ENCODE data around the gene TOP1.

The TOP1 gene

DNA sequence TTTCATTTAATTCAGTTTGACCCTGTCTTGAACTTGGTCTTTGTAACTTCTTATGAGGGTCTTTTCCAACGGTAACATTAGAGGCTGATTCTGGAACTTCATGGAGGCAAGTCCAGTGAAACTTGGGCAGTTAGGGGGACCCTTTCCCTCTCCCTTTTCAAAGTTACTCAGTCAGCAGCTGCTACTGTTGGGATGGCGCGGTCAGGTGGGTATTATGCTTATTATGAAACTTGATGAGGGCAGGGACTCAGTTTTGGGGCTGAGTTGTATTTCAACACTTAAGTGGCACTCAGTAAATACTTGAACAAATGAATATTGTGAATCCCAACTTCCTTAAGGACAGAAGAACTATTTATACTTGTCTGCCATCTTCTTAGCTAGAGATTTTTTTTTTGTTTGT is 20.8 kb downstream of the TOP1 start:
- no peak overlapping the region for H3K4me3 ChIP-seq (ENCODE audit: low read depth, low read length)
- no peak for TF ChIP-seq CTCF (IDR thresholded peaks at IDR 0.05; ENCODE audit: control insufficient read depth, extremely low read depth, insufficient read depth)
- DNase-seq (ENCODE audit: low read depth) = no peak

- no peak overlapping the region for H3K4me3 ChIP-seq (ENCODE audit: low read depth, low read length)
- no peak for TF ChIP-seq CTCF (IDR thresholded peaks at IDR 0.05; ENCODE audit: control insufficient read depth, extremely low read depth, insufficient read depth)
- no peak for DNase-seq (ENCODE audit: low read depth)
These were observed 21.9 kb downstream of the TOP1 start for GRCh38 chr20:41050361-41051008.

- no peak overlapping the region for H3K4me3 ChIP-seq (ENCODE audit: low read depth, low read length)
- TF ChIP-seq CTCF (IDR thresholded peaks at IDR 0.05; ENCODE audit: control insufficient read depth, extremely low read depth, insufficient read depth) = no peak
These were observed 22.6 kb downstream of the TOP1 start for GRCh38 chr20:41051009-41051825.

DNA sequence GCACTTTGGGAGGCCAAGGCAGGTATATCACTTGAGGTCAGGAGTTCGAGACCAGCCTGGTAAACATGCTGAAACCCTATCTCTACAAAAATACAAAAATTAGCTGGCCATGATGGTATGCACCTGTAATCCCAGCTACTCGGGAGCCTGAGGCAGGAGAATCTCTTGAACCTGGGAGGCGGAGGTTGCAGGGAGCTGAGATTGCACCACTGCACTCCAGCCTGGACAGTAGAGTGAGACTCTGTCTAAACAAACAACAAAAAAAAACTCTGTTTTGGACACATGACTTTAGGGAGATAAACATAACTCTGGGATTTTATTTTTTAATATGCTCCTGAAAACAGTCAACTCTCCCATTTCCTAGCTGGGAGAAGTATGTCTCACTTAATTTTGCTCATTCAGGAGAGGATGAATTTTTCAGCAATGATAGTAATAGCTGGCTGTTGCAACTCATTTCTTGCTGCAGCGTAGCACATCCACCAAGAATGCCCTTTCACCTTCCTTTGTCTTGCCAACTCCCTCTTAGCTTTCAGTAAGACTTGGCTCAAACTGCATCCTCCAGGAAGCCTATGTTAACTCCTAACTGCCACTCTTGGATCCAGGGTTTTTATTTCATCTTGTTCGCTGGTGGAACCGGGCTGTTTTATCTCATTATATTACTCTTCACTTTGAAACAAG is 24.3 kb downstream of the TOP1 start:
- no peak for TF ChIP-seq CTCF (IDR thresholded peaks at IDR 0.05; ENCODE audit: control insufficient read depth, extremely low read depth, insufficient read depth)
- H3K4me3 ChIP-seq (ENCODE audit: low read depth, low read length) = no peak overlapping the region
- DNase-seq (ENCODE audit: low read depth) = no peak

More at GRCh38 chr20:41051009-41051825, 22.6 kb downstream of the TOP1 start:
- DNase-seq (ENCODE audit: low read depth) = no peak

DNA sequence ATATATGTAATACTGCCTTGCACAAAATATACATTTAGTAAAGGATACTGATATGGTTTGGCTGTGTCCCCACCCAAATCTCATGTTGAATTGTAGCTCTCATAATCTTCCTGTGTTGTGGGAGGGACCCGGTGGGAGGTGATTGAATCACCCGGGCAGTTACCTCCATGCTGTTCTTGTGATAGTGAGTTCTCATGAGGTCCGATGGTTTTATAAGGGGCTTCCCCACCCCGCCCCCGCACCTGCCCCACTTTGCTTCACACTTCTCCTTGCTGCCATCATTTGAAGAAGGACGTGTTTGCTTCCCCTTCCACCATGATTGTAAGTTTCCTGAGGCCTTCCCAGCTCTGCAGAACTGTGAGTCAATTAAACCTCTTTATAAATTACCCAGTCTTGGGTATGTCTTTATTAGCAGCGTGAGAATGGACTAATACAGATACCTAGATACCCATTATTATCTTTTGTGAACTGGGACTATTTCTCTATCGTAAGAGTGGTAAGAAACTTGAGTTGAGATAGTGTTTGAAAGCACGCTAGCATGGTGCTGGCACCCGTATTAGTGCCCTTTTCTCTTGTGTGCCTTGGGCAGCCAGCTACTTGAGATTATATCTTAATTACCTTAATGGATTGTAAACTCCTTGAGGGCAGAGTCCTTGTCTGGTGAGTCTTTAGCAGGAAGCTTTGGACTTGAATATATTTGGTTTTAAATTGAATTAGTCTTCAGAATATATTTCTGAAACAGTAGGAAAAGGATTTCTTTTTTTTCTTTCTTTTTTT is 25.6 kb downstream of the TOP1 start:
- TF ChIP-seq CTCF (IDR thresholded peaks at IDR 0.05; ENCODE audit: control insufficient read depth, extremely low read depth, insufficient read depth) = no peak
- DNase-seq (ENCODE audit: low read depth) = no peak
- H3K4me3 ChIP-seq (ENCODE audit: low read depth, low read length) = no peak overlapping the region

- DNase-seq (ENCODE audit: low read depth) = no peak
- TF ChIP-seq CTCF (IDR thresholded peaks at IDR 0.05; ENCODE audit: control insufficient read depth, extremely low read depth, insufficient read depth) = no peak
- H3K4me3 ChIP-seq (ENCODE audit: low read depth, low read length) = no peak overlapping the region
These were observed 26.2 kb downstream of the TOP1 start for GRCh38 chr20:41054847-41055230.
